HG03354 (cell line): Measurements from ENCODE around the gene PDCL3.

Source experiments
- ATAC-seq: cut with Tn5 transposase; IDR thresholded peaks from one replicate; pipeline ENCODE4 v1.9.1; 2021; ENCODE audit warnings: mild to moderate bottlenecking; ENCODE audit not compliant: unreplicated experiment, poor library complexity, severe bottlenecking

Gene PDCL3

GRCh38 chr2:100606726-100607343 lies 44.0 kb downstream of the PDCL3 start:
- ATAC-seq = no peak

GRCh38 chr2:100610381-100610831 lies 47.6 kb downstream of the PDCL3 start:
- ATAC-seq = peak; percentile 56

GRCh38 chr2:100611079-100612029 lies 48.6 kb downstream of the PDCL3 start:
- ATAC-seq = no peak

GRCh38 chr2:100612388-100613000 lies 49.7 kb downstream of the PDCL3 start:
- ATAC-seq = no peak

- no peak for ATAC-seq
These were observed 50.9 kb downstream of the PDCL3 start for GRCh38 chr2:100613719-100614118.

- ATAC-seq = no peak
These were observed 51.7 kb downstream of the PDCL3 start for GRCh38 chr2:100614455-100615000.

GRCh38 chr2:100615471-100615870 lies 52.7 kb downstream of the PDCL3 start:
- ATAC-seq = no peak

- no peak for ATAC-seq
These were observed 53.1 kb downstream of the PDCL3 start for GRCh38 chr2:100615886-100616285.

GRCh38 chr2:100616841-100617390 lies 54.1 kb downstream of the PDCL3 start:
- no peak for ATAC-seq

GRCh38 chr2:100619951-100620350 lies 57.2 kb downstream of the PDCL3 start:
- ATAC-seq = no peak

- no peak for ATAC-seq
These were observed 57.7 kb downstream of the PDCL3 start for GRCh38 chr2:100620481-100620880.

GRCh38 chr2:100621371-100621951 lies 58.7 kb downstream of the PDCL3 start:
- no peak for ATAC-seq

GRCh38 chr2:100623033-100623715 lies 60.4 kb downstream of the PDCL3 start:
- ATAC-seq = no peak

- ATAC-seq = no peak
These were observed 61.1 kb downstream of the PDCL3 start for GRCh38 chr2:100623930-100624329.

GRCh38 chr2:100624536-100624935 lies 61.7 kb downstream of the PDCL3 start:
- ATAC-seq = no peak

- no peak for ATAC-seq
These were observed 62.9 kb downstream of the PDCL3 start for GRCh38 chr2:100625717-100626116.
